Retinal pigment epithelial cell (primary cell): ENCODE data around the gene RPGRIP1L.
"Not testable (repeated sequence)": the region's sequence is repeated elsewhere in the genome, so short reads cannot be mapped to it uniquely, and the experiment has no call there.

Experiments used
- DNase-seq: peaks from one replicate; pipeline ENCODE4 v3.0.0-alpha.2; 2010; ENCODE audit warnings: low read depth
- H3K4me3 ChIP-seq: 2 replicates; pipeline ENCODE4 v1.5.1; 2011; ENCODE audit warnings: mild to moderate bottlenecking, low read length, control low read depth, moderate library complexity
- TF ChIP-seq, protein P1 (sequence below): conservative IDR thresholded peaks from 2 replicates; pipeline ENCODE4 v1.5.1; 2011; ENCODE audit warnings: low read depth, low read length, control low read depth, inconsistent platforms

RPGRIP1L gene

DNA sequence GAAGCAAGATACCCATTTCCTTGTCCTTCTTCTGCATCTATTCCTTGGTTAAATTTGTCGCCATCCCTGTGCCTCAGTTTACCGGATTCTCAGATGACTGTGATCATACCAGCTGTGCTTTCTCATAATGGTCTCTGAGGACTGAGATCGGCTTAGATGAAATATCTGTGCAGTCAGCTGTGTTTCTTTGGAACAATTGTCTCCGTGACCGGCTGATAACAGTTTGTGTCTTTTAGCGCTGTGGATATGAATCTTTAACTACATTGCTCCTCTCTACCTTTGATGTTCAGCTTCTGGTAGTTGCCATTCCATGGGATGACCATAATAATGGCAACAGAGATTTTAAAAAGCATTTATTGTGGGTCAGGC is 770 bp upstream of the RPGRIP1L start:
- DNase-seq, result no peak
- TF ChIP-seq, protein P1, sequence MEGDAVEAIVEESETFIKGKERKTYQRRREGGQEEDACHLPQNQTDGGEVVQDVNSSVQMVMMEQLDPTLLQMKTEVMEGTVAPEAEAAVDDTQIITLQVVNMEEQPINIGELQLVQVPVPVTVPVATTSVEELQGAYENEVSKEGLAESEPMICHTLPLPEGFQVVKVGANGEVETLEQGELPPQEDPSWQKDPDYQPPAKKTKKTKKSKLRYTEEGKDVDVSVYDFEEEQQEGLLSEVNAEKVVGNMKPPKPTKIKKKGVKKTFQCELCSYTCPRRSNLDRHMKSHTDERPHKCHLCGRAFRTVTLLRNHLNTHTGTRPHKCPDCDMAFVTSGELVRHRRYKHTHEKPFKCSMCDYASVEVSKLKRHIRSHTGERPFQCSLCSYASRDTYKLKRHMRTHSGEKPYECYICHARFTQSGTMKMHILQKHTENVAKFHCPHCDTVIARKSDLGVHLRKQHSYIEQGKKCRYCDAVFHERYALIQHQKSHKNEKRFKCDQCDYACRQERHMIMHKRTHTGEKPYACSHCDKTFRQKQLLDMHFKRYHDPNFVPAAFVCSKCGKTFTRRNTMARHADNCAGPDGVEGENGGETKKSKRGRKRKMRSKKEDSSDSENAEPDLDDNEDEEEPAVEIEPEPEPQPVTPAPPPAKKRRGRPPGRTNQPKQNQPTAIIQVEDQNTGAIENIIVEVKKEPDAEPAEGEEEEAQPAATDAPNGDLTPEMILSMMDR, result no peak
- peak overlapping the region; percentile 93 for H3K4me3 ChIP-seq

DNA sequence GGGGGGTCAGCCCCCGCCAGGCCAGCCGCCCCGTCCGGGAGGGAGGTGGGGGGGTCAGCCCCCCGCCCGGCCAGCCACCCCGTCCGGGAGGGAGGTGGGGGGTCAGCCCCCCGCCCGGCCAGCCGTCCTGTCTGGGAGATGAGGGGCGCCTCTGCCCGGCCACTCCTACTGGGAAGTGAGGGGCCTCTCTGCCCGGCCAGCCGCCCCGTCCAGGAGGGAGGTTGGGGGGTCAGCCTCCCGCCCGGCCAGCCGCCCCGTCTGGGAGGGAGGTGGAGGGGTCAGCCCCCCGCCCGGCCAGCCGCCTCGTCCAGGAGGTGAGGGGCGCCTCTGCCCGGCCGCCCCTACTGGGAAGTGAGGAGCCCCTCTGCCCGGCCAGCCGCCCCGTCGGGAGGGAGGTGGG is 5.4 kb downstream of the RPGRIP1L start:
- not testable (repeated sequence) for H3K4me3 ChIP-seq, DNase-seq

DNA sequence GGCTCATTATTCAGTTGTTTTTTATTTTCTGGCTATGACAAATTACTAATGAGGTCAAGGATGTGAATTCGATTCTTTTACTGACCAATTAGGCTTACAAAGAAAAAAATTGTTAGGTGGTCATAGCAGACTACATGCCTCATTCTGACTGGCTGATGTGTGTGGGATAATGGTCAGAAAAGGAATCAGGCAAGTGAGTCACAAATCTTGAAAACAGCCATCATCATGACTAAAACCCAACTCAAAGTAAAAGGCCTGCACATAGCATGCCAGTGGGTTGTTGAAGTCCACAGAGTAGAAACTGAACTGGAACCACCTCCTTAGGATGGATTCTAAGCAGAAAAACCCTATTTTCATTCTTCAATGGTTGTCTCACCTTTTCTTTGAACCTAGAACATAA is 8.6 kb downstream of the RPGRIP1L start:
- TF ChIP-seq, protein P1, result no peak
- H3K4me3 ChIP-seq, result no peak overlapping the region
- DNase-seq, result no peak

DNA sequence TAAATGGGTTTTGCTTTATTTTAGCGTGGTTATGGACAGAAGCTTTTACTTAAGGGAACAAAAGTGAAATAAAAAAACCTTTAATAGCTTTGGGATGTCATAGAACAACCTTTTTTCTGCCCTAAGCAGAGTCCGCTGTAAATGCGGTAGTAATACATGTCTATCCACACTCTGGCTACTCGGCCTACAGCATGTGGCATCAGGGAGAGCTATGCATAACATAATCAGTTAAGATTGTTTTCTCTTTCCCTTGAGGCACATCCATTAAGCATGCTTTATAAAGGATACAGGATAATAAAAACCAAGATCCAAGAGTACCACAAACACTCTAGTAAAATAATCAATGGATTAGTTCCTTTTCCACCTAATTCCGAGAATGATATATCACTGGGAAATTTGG is 10.3 kb downstream of the RPGRIP1L start:
- TF ChIP-seq, protein P1, result no peak
- no peak for DNase-seq
- H3K4me3 ChIP-seq, result no peak overlapping the region

DNA sequence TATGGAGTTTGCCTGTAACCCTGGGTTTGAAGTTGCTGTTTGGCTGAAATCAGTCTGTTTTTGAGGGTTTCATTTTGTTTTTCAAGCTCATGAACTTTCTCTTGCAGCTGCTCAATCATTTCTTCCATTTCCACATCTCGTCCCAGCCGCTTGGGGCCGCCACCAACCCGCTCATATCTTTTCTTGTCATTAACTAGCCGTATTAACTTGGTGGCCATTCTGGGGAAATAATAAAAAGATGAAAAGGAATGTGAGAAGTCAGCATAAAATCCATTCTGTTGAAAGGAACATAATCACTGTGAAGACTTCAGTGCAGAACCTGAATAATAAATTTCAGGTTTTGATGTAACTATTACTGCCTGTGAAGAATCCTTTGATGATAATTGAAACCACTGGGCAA is 11.5 kb downstream of the RPGRIP1L start:
- no peak for DNase-seq
- TF ChIP-seq, protein P1, result no peak
- no peak overlapping the region for H3K4me3 ChIP-seq

DNA sequence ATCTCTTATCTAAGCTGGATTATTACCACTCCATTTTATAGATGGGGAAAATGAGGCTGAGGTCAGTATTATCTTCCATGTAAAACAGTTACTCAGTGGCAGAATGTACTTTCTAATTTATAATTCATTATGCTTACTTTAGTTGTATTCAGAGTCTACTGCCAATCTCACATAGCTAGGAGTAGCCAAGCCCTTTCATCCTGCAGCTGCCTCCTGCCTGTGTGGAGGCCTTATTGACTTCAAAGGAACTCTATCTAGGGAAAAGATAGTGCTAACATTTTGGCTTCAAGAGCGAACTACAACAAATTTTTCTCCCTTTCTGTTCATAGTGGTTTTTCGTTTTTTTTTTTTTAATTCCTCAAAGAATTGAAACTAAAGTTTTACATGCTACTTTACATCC is 12.9 kb downstream of the RPGRIP1L start:
- TF ChIP-seq, protein P1, result no peak
- no peak for DNase-seq
- no peak overlapping the region for H3K4me3 ChIP-seq

DNA sequence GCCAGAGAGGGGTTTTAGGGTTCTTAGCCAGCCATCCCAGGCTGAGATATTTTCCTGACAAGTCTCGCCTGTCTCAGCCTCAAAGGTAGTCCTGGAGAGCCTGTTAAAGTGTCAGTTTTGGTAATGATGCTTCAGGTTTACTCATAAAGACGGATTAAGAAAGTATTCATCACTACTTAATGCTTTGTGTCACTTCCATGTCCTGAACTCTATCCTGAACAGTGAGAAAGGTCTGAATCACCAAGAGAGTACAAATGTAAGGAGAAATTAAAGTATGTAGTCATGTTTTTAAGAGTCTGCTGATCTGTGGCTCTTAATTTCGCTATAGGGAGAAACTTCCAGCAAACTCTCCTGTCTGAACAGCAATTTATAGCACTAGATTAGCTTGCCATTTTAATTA is 14.0 kb downstream of the RPGRIP1L start:
- H3K4me3 ChIP-seq, result no peak overlapping the region
- TF ChIP-seq, protein P1, result no peak
- DNase-seq, result no peak

DNA sequence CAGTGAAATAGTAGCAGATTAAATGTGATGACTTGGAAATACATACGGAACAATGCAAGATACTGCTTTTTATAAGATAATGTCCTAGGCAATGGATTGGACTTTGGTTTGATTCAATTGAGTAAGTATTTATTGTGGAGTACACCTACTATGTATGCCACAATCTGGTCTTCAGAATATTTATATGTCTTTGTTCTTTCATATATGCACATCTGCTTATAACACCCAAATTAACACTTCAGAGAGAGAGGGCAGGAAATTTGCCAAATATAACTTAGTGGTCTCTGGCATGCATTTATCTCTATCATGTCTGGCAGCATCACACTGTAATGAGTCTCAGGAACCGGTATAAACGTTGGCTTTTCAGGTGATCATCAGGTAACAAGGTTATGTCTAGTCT is 16.9 kb downstream of the RPGRIP1L start:
- DNase-seq, result no peak
- no peak overlapping the region for H3K4me3 ChIP-seq

DNA sequence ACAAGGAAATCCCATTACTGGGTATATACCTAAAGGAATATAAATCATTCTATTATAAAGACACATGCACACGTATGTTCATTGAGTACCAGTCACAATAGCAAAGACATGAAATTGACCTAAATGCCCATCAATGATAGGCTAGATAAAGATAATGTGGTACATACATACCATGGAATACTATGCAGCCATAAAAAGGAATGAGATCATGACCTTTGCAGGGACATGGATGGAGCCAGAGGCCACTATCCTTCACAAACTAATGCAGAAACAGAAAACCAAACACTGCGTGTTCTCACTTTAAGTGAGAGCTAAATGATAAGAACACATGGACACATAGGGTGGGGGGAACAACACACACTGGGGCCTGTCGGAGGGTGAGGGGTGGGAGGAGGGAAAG is 18.3 kb downstream of the RPGRIP1L start:
- not testable (repeated sequence) for DNase-seq, H3K4me3 ChIP-seq

More for the DNA sequence above, 16.9 kb downstream of the RPGRIP1L start:
- TF ChIP-seq, protein P1, result no peak
